NCI-H2227 treated with DMSO at 0.1 percent for 48 hours (cell line): ENCODE measurements around the gene CAND2.

Experiments
- DNase-seq: peaks from one replicate; lab custom pipeline; 2025; lab: John Stamatoyannopoulos, UW

The CAND2 gene

DNA sequence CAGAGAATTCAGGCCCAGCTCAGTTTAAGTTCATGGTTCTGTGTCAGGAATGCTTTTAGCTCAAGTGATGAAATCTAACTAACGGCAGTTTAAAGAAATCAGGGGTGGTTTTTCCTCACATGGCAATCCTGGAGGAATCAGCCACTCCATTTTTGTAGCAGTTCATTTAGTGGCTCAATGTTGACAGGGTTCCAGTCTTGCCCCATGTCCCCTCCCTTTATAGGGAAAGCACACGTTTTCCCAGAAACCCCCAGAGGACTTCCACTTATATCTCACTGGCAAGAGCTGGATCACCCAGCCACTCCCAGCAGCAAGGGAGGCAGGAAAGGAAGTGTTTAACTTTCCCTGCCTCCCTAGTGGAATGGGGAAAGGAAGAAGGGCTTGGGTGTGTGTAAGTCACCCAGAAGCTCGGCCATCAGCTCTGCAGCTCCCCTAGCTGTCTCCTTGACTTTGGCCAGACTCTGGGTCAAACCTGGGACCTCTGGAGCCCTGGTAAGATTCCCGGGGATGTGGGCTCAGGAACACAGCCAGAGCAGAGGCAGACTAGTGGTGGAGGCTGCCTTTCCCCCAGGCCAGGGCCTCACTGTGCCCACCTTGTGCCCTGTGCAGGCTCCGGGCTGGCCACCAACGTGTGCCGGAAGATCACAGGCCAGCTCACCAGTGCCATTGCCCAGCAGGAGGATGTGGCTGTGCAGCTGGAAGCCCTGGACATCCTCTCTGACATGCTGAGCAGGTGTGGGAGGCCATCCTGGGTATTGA is 11.3 kb downstream of the CAND2 start:
- no peak for DNase-seq

DNA sequence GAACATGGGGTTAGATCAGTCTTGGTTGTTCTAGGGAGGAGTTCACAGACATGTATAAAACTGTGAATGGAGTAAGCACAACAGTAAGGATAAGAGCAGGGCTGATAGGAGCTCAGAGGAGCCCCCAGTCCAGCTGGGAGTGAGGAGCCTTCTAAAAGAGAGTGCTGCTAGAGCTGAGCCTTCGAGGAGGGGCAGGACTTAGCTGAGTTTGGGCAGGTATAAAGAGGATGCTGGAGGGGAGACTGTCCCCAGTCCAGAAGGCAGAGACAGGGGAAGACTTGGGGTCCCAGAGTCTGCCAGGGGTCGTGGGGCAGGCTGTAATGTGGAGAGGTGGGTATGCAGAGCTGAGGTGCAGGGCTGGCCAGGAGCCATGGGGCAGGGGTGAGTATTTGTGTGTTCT is 12.1 kb downstream of the CAND2 start:
- DNase-seq: no peak

DNA sequence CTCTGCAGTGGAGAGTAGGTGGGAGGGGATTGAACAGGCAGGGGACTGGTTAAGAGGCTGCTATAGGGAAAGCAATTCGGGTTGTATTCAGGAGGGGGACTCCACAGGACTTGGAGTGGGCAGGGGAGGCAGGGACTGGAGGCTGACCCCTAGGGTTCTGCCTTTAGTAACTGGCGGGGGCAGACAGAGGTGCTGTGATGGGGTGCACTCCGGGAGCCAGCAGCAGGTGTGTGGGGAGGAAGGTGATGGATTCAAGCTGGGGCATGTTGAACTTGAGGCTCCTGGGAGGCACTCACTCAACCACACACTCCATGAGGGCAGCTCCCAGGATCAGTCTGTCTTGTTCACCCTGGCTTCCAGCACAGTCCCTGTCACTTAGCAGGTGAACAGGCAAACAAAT is 12.5 kb downstream of the CAND2 start:
- DNase-seq: no peak

DNA sequence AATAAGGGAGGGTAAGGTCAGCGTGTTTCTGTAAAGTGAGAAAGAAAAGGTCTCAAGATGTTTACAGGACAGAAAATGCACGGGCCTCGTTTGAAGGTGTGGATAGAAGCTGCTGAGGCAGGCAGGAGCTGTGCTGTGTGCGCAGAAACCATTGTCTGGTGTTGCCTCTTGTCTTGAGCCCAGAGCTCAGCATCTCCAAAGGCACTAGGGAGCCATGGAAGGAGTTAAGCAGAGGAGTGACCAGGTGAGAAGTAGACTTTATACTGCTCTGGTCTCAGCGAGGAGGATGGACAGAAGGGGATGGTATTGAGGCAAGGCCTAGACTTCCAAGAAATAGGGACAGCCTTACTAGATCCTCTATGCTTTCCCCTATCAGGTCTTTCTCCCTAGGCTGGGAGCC is 13.0 kb downstream of the CAND2 start:
- no peak for DNase-seq

DNA sequence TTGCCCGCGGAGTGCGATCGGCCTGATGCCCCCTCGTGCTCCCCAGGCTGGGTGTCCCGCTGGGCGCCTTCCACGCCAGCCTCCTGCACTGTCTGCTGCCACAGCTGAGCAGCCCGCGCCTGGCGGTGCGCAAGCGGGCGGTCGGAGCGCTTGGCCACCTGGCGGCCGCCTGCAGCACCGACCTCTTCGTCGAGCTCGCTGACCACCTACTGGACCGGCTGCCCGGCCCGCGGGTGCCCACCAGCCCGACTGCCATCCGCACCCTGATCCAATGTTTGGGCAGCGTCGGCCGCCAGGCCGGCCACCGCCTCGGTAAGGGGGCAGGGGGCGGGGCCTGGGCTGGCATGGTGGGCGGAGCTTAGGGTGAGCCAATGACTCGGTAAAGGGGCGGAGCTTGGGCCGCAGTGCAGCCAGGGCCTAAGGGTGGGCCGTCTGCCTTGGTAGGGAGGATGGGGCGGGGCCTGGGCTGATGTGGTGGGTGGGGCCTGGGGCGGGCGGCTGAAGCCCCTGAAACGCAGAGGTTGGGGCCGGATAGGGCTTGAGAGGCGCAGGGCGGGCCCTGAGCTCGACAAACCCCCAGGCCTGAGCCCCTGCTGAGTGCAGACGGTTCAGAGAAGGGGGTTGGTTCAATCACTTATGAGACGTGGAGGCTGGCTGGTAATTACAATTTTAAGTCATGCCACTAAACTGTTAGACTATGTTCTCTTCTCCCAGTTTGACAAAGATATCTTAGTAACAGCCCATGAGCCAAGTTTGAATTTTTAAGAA is 13.7 kb downstream of the CAND2 start:
- peak; percentile 82 for DNase-seq

DNA sequence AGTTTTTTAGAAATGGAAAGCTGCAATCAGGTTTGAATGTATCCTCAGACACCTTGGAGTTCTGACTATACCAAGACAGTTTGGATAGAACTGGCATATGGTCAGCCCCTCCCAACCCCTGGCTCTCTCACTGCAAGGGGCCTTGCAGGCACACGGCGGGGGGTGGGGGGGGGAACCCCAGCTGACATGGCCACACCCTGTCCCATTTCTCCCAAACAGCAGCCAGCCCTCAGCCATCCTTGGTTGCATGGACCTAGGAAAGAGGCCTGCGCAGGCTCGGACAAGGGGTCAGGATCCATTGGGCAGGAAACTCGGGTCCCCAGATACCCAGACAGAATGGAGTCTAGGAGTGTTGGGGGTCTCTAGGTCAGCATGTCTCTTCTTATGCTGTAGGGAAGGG is 14.5 kb downstream of the CAND2 start:
- DNase-seq: no peak

DNA sequence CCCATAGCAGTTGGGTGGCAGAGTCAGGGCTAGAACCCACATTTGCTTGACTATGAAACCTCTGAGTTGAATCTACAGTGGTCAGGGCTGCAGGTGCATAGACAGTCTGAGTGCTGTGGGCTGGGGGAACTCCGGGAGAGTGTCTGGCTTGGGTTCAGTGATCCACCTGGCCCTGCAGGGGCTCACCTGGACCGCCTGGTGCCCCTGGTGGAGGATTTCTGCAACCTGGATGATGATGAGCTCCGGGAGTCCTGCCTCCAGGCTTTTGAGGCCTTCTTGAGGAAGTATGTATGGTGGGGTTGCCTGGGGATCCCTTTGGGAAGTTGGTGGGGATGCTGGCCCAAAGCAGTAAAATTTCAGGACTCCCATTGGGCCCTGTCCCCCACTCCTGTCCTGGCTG is 16.3 kb downstream of the CAND2 start:
- no peak for DNase-seq

DNA sequence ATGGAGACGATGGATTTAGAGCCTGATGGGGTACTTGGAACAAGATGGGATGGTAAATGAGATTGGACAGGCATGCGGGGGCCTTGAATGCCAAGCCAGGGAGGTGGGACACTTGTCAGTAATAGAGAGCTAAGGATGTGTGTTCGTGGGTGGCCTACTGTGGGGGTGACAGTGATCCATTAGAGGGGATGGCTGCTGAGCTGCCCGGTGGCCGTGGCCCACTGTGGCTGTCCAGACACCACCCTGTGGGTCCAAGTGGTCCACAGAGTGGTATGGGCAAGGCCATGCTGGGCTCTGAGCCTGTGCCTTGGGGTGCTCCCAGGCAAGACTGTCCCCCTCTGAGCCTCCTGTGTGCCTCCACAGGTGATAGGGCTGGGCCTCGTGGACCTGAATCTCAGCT is 17.5 kb downstream of the CAND2 start:
- no peak for DNase-seq

DNA sequence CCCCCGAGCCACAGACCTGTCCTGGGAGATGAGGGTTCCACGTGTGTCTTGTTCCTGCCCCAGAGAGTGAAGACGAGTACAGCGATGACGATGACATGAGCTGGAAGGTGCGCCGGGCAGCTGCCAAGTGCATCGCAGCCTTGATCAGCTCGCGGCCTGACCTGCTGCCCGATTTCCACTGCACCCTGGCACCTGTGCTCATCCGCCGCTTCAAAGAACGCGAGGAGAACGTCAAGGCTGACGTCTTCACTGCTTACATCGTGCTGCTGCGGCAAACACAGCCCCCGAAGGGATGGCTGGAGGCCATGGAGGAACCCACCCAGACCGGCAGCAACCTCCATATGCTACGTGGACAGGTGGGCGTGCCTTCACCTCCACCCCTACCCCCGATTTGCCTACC is 18.6 kb downstream of the CAND2 start:
- no peak for DNase-seq

DNA sequence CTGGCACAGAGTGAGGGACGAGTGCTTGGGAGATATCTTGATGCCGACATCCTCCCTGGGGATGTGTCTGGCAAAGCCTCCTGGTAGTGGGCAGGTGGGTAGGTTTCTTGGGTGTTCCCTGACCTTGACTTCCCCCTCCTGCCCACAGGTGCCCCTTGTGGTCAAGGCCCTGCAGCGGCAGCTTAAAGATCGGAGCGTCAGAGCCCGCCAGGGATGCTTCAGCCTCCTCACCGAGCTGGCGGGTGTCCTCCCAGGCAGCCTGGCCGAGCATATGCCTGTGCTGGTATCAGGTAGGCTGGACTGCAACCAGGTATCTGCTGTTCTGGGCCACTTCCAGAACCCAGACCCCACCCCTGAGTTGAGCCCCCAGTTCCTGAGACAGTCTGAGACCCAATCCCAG is 19.2 kb downstream of the CAND2 start:
- no peak for DNase-seq

DNA sequence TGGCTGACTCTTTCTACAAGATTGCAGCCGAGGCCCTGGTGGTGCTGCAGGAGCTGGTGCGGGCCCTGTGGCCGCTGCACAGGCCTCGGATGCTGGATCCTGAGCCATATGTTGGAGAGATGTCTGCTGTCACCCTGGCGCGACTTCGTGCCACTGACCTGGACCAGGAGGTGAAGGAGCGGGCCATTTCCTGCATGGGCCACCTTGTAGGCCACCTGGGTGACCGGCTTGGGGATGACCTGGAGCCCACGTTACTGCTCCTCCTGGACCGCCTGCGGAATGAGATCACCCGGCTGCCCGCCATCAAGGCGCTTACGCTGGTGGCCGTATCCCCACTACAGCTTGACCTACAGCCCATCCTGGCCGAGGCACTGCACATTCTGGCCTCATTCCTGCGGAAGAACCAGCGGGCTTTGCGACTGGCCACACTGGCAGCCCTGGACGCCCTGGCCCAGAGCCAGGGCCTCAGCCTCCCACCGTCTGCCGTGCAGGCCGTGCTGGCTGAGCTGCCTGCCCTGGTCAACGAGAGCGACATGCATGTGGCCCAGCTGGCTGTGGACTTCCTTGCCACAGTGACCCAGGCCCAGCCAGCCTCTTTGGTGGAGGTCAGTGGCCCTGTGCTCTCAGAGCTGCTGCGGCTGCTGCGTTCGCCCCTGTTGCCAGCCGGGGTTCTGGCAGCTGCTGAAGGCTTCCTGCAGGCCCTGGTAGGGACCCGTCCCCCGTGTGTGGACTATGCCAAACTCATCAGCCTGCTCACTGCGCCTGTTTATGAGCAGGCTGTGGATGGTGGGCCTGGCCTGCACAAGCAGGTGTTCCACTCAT is 20.3 kb downstream of the CAND2 start:
- DNase-seq: no peak

DNA sequence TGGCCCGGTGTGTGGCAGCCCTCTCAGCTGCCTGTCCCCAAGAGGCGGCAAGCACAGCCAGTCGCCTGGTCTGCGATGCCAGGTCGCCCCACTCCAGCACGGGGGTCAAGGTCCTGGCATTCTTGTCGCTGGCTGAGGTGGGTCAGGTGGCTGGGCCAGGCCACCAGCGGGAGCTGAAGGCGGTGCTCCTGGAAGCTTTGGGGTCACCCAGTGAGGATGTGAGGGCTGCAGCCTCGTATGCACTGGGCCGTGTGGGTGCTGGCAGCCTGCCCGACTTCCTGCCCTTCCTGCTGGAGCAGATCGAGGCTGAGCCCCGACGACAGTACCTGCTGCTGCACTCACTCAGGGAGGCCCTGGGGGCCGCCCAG is 20.8 kb downstream of the CAND2 start:
- DNase-seq: no peak

DNA sequence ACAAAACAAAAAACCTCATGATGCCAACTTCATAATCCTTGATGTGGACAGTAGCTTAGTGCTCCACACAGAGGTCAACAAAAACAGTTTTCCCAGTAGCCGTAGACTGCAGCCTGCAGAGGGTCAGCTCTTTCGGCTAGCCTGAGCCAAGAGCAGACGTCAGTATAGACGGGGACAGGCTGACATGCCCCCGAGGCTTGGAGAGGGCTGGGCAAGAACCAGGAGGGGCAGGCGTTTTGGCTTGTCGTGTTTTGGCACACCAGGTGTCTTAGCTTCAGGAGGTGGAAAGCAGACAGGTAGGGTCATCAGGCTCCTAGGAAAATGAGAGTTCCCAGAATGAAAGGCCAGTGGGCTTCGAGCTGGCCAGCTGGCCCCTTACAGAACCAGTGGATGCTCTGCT is 21.8 kb downstream of the CAND2 start:
- no peak for DNase-seq

DNA sequence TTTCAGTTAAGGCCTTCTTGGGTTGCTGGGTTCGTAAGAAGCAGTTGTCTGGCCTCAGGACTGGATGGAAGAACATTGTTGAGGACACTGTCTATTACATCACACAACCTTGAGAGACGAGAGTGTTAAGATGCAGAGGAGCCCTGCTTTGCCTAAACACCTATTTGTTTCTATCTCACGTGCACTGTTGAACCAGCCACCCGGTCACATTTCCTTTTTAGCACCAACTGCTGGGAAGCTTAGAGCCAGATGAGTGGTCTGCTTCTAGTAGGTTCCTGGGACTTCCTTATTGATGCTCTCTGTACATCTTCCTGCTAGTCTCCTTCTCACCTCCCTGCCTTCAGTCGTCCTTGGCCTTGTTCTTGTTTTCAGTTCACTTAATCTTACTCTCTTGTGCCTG is 22.3 kb downstream of the CAND2 start:
- no peak for DNase-seq

DNA sequence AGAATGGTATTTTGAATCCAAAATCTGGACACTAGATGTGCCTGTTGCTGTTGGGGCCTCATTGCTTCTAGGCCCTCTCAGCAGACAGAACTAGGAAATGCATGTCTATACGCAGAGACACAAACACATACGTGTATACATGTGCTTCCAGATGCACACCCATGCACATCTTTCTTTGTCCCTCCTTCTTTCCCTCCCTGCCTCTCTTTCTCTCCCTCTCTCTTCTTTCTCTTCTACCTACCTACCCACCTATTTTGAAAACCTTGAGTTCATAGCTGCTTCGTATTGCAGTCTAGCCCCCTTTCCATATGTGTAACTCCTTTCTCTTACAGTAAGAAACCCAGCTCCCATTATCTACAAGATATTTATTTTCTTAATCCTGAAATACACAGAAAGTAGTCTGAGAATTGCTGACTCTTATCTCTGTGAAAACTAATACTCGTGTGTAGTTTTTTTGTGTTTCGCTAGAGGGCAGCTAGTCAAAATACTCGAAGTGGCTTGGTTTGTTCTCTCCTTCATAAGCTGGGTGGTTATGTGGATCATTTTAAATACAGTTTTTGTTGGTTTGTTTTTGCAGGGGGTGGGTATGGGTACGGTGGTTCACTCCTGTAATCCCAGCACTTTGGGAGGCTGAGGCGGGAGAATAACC is 26.4 kb downstream of the CAND2 start:
- no peak for DNase-seq

DNA sequence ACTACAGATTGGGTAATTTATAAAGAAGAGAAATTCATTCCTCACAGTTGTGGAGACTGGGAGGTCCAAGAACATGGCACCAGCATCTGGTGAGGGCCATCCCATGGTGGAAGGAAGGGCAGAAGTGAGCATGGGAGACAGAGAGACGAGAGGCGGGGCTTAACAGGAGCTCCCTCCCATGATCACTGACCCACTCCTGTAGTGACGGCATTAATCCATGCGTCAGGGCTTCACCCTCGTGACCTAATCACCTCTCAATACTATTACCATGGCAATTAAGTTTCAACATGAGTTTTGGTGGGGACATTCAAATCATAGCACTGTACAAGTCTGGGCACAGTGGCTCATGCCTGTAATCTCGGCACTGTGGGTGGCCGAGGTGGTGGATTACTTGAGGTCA is 27.8 kb downstream of the CAND2 start:
- no peak for DNase-seq

DNA sequence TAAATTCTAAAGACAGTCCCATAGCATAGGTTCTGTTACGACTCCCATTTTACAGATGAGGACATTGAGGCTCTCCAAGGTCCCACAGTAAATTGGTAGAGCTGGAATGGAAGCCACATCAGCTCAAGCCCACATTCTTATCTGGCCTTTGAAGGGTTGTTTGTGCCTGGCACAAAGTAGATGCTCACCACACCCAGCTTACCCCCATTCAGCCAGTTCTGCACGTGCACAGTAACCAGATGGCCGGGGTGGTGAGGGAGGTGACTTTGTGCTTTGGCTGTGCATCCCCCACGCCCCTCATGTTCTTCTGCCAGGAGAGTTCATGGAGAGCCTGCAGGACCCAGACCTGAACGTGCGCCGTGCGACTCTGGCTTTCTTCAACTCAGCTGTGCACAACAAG is 28.7 kb downstream of the CAND2 start:
- DNase-seq: no peak

DNA sequence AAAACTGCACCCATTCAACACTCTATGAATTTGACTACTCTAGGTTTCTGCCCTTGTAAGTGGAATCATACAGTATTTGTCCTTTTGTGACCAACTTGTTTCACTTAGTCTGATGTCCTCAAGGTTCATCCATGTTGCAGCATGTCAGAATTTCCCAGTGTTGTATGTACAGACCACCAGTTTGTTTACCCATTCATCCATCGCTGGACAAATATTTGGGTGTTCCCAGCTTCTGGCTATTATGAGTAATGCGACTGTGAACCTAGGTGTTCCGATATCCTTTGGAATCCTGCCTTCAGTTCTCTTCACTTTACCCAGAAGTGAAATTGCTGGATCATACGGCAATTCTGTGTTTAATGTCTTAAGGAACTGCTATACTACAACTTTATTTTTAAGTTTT is 32.3 kb downstream of the CAND2 start:
- no peak for DNase-seq

DNA sequence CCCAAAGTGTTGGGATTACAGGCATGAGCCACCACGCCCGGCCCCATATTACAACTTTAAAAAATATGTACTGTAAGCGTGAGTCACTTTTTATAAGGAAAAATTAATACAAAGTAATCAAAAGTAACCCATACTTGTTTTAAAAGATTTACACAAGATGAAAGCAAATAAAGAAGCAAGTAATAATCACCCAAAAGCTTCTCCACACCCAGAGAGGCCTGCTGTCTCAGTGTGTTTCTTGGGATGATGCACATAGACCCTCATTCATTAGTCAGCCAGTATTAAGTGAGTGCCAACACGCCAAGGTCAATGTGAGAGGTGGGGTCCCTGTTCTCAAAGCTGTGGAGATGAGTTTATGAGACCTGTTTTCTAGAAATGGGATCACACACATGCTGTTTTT is 32.9 kb downstream of the CAND2 start:
- no peak for DNase-seq

DNA sequence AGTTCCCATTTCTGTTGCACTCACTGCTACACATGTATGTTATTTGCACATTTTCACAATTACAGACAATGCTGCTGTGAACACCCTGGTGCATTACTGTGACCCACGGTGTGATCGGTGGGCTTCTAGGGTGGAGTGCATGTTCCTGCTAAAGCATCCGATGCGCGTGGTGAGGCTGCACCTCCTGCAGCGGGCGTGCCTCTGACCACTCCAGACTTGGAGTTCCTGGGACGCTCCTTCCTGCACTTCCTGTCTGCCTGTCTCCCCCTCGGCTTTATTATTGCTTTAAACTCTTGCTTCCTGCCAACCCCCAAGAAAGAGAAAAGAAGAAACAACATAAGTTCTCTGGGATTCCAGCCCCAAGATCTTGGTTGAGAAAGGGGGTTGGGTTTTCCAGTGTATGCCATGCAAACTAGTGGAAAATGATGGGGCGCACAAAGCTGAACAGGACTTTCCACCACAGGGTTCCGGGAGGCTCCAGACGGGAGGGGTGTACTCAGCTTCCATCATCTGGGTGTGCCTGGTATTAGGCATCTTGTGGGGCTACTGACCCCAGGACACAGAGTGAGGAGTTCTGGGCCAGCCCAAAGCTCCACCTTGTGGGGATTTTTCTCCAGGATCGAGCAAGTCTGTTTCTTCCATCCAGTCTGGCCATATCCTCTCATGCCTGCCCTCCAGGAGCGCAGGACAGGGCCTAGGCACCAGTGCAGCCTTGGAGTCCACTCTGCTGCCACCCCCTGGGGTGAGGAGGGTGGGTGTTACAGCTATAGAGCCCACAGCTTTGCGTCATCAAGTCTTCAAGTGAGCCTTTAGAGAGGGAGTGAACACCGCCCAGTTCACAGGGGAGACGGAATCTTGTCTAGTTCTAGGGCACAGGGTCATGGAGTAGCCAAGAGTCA is 33.7 kb downstream of the CAND2 start:
- no peak for DNase-seq

DNA sequence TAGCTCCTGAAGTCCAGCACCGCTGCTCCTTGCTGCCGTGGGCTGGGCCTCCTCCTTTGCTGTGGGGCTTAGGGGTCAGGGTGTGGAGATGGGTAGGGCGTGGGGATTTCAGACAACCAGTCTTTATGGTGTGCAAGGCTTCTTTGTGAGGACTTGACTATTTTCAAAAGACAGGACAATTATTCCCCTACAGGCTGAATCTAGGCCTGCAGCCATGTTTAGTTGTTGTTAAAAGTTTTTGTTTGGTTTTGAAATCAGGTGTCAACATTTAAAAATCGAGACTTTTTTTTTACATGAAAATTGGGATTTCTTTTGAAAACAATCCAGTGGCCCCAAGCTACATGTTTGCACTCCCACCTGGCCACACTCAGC is 34.3 kb downstream of the CAND2 start:
- DNase-seq: no peak
